Astrocyte (in vitro differentiated cells and primary cell): ENCODE data around the gene MAML2. TPM values are rescaled to one million over a fixed set of nuclear protein-coding genes. Genes with fewer than 3 reads are reported as not detected.

Source experiments
- DNase-seq: peaks from one replicate; pipeline ENCODE4 v3.0.0-alpha.2; 2010; ENCODE audit warnings: low read depth
- FAIRE-seq: peaks from 2 replicates; lab custom pipeline; 2011; peaks lifted over from hg19 to GRCh38; lab: Jason Lieb, UNC
- H2AFZ ChIP-seq: 2 replicates; pipeline ENCODE4 v1.6.0; 2012; ENCODE audit warnings: low read depth, low read length, inconsistent platforms
- H3K27ac ChIP-seq: 2 replicates; pipeline ENCODE4 v1.5.1; 2011; ENCODE audit warnings: low read depth, low read length, inconsistent platforms
- H3K27me3 ChIP-seq: 2 replicates; pipeline ENCODE4 v1.6.0; 2011; ENCODE audit warnings: low read length, inconsistent platforms; ENCODE audit not compliant: insufficient read depth
- H3K36me3 ChIP-seq: 2 replicates; pipeline ENCODE4 v1.5.1; 2011; ENCODE audit warnings: low read length, inconsistent platforms; ENCODE audit not compliant: insufficient read depth
- H3K4me1 ChIP-seq: 2 replicates; pipeline ENCODE4 v1.5.1; 2011; ENCODE audit warnings: low read length, inconsistent platforms; ENCODE audit not compliant: insufficient read depth
- H3K4me2 ChIP-seq: 2 replicates; pipeline ENCODE4 v1.6.0; 2012; ENCODE audit warnings: low read length, inconsistent platforms
- H3K4me3 ChIP-seq: 2 replicates; pipeline ENCODE4 v1.5.1; 2011; ENCODE audit warnings: low read depth, mild to moderate bottlenecking, low read length, inconsistent platforms; ENCODE audit not compliant: insufficient read depth
- H3K79me2 ChIP-seq: 2 replicates; pipeline ENCODE4 v1.6.0; 2012; ENCODE audit warnings: mild to moderate bottlenecking, low read length, inconsistent platforms; ENCODE audit not compliant: insufficient read depth
- H3K9ac ChIP-seq: 2 replicates; pipeline ENCODE4 v1.6.0; 2012; ENCODE audit warnings: mild to moderate bottlenecking, low read length, inconsistent platforms
- H3K9me3 ChIP-seq: 2 replicates; pipeline ENCODE4 v1.5.1; 2012; ENCODE audit warnings: low read depth, mild to moderate bottlenecking, low read length, inconsistent platforms; ENCODE audit not compliant: insufficient read depth
- H4K20me1 ChIP-seq: 2 replicates; pipeline ENCODE4 v1.6.0; 2012; ENCODE audit warnings: low read length, inconsistent platforms; ENCODE audit not compliant: insufficient read depth
- H3K27ac Mint-ChIP-seq: one replicate; pipeline ENCODE4 v1.8.0; 2021; ENCODE audit warnings: mild to moderate bottlenecking, mixed read lengths; ENCODE audit not compliant: unreplicated experiment
- H3K27me3 Mint-ChIP-seq: one replicate; pipeline ENCODE4 v1.8.0; 2021; ENCODE audit warnings: low read depth, mixed read lengths; ENCODE audit not compliant: unreplicated experiment
- H3K36me3 Mint-ChIP-seq: one replicate; pipeline ENCODE4 v1.8.0; 2021; ENCODE audit warnings: low read depth, mixed read lengths; ENCODE audit not compliant: unreplicated experiment
- H3K4me1 Mint-ChIP-seq: one replicate; pipeline ENCODE4 v1.8.0; 2021; ENCODE audit warnings: low read depth, mixed read lengths; ENCODE audit not compliant: unreplicated experiment
- H3K4me3 Mint-ChIP-seq: one replicate; pipeline ENCODE4 v1.8.0; 2021; ENCODE audit warnings: mild to moderate bottlenecking, moderate library complexity, mixed read lengths; ENCODE audit not compliant: unreplicated experiment
- H3K9me3 Mint-ChIP-seq: one replicate; pipeline ENCODE4 v1.8.0; 2021; ENCODE audit warnings: mild to moderate bottlenecking, mixed read lengths; ENCODE audit not compliant: unreplicated experiment
- EZH2 ChIP-seq: IDR thresholded peaks from 2 replicates; pipeline ENCODE4 v1.6.1; 2012; ENCODE audit warnings: mild to moderate bottlenecking, low read length, inconsistent platforms; ENCODE audit not compliant: insufficient read depth
- total RNA-seq: library from RNA; stranded (reverse); gene quantifications from 2 replicates; pipeline ENCODE4 v1.2.1, GENCODE V29; 2021
- TF ChIP-seq, protein P1 (sequence below): IDR thresholded peaks from 2 replicates; pipeline ENCODE4 v1.5.1; 2011; ENCODE audit warnings: low read depth, mild to moderate bottlenecking, inconsistent platforms, low read length, moderate library complexity; ENCODE audit not compliant: insufficient read depth

Gene MAML2
- total RNA-seq, 1 donor from 2014 or later: 27.4 TPM

DNA sequence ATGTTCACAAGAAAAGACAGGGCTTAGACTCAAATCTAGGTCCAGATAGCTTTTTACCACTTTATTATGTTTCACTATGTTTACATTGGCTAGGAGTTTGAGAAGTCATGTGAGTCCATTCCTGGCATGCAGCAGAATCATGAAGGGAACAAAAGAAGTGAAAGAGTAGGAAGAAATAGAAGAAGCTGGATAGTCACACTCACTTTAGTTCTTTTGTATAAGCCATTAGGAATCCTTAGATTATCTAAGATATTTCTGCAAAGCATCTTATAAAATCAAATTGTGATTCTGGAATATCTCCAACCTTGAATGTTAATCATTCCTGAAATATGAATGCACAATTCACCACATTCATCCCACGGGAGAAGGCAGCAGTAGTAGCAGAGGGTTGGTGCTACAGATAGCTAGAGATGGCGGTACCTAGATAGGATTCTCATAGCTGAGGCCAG is 31.9 kb downstream of the MAML2 start:
- H3K4me1 ChIP-seq: peaks cover 78% of the 10 kb centered on the region
- peaks cover 75% of the 10 kb centered on the region for H3K4me1 Mint-ChIP-seq
- TF ChIP-seq EZH2: no peak
- TF ChIP-seq, protein P1, sequence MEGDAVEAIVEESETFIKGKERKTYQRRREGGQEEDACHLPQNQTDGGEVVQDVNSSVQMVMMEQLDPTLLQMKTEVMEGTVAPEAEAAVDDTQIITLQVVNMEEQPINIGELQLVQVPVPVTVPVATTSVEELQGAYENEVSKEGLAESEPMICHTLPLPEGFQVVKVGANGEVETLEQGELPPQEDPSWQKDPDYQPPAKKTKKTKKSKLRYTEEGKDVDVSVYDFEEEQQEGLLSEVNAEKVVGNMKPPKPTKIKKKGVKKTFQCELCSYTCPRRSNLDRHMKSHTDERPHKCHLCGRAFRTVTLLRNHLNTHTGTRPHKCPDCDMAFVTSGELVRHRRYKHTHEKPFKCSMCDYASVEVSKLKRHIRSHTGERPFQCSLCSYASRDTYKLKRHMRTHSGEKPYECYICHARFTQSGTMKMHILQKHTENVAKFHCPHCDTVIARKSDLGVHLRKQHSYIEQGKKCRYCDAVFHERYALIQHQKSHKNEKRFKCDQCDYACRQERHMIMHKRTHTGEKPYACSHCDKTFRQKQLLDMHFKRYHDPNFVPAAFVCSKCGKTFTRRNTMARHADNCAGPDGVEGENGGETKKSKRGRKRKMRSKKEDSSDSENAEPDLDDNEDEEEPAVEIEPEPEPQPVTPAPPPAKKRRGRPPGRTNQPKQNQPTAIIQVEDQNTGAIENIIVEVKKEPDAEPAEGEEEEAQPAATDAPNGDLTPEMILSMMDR: no peak
- FAIRE-seq: peak; percentile 75
- no peaks in the 10 kb centered on the region for H4K20me1 ChIP-seq
- DNase-seq: peak; percentile 81
- no peaks in the 10 kb centered on the region for H3K9me3 Mint-ChIP-seq
- peaks cover 72% of the 10 kb centered on the region for H3K79me2 ChIP-seq
- H3K27ac Mint-ChIP-seq: peak overlapping the region; percentile 0
- H3K27me3 ChIP-seq: no peaks in the 10 kb centered on the region
- peak overlapping the region; percentile 69 for H3K4me2 ChIP-seq
- H3K36me3 ChIP-seq: no peaks in the 10 kb centered on the region
- H3K4me3 Mint-ChIP-seq: no peak overlapping the region
- H3K9ac ChIP-seq: peak overlapping the region; percentile 53
- H3K9me3 ChIP-seq: no peaks in the 10 kb centered on the region
- no peak overlapping the region for H2AFZ ChIP-seq
- no peaks in the 10 kb centered on the region for H3K27me3 Mint-ChIP-seq
- peak overlapping the region; percentile 0 for H3K4me3 ChIP-seq
- peaks cover 4% of the 10 kb centered on the region for H3K36me3 Mint-ChIP-seq
- peak overlapping the region; percentile 100 for H3K27ac ChIP-seq

DNA sequence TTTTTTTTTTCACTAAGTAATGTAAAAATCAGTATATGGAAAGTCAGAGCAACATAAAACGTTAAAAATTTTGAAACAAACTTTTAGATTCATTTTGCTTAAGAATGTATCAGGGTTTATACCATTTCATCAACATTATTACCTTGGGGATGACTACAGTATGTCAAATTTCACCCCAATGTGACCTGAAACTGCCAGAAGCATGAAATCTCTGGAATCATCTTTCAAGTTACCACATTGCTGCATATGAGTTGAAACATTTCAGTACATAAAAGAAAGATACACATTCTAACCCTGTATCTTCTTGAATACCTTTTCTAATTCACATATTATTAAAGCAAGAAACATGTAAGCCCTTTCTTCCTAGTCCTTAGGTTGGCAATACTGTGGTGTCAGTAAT is 32.8 kb downstream of the MAML2 start:
- FAIRE-seq: no peak
- H3K27ac Mint-ChIP-seq: peak overlapping the region; percentile 29
- peaks cover 80% of the 10 kb centered on the region for H3K4me1 ChIP-seq

DNA sequence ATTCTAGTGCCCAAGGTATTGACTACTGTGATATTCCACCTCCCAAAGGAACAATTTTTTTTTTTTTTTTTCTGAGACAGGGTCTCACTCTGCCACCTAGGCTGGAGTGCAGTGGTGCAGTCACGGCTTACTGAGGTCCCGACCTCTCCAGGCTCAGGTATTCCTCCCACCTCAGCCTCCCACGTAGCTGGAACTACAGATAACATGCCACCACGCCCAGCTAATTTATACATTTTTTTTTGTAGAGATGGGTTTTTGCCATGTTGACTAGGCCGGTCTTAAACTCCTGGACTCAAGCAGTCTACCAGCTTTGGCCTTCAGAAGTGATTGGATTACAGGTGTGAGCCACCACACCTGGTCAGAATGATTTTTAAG is 33.4 kb downstream of the MAML2 start:
- no peaks in the 10 kb centered on the region for H3K9me3 Mint-ChIP-seq
- peaks cover 67% of the 10 kb centered on the region for H3K4me1 Mint-ChIP-seq
- DNase-seq (no peak), FAIRE-seq (no peak)
- no peaks in the 10 kb centered on the region for H3K36me3 Mint-ChIP-seq
- H3K27me3 Mint-ChIP-seq: no peaks in the 10 kb centered on the region
- H3K79me2 ChIP-seq: peaks cover 73% of the 10 kb centered on the region
- no peak overlapping the region for H3K27ac Mint-ChIP-seq
- H3K4me2 ChIP-seq: peak overlapping the region; percentile 41
- peak overlapping the region; percentile 100 for H3K27ac ChIP-seq
- peak overlapping the region; percentile 37 for H3K4me3 Mint-ChIP-seq
- H3K4me3 ChIP-seq: no peak overlapping the region
- no peaks in the 10 kb centered on the region for H3K27me3 ChIP-seq
- H3K4me1 ChIP-seq: peaks cover 76% of the 10 kb centered on the region
- TF ChIP-seq, protein P1: no peak
- no peak for TF ChIP-seq EZH2
- H3K9ac ChIP-seq: peak overlapping the region; percentile 53
- H2AFZ ChIP-seq: no peak overlapping the region
- H3K36me3 ChIP-seq: no peaks in the 10 kb centered on the region
- no peaks in the 10 kb centered on the region for H3K9me3 ChIP-seq
- no peaks in the 10 kb centered on the region for H4K20me1 ChIP-seq

More for the DNA sequence above, 32.8 kb downstream of the MAML2 start:
- no peak for DNase-seq
- H4K20me1 ChIP-seq: no peaks in the 10 kb centered on the region
- no peak overlapping the region for H3K4me3 ChIP-seq
- Mint-ChIP-seq H3K4me1 (peaks cover 71% of the 10 kb centered on the region), H3K36me3 (no peaks in the 10 kb centered on the region), H3K4me3 (no peak overlapping the region), H3K27me3 (no peaks in the 10 kb centered on the region), H3K9me3 (no peaks in the 10 kb centered on the region)
- H3K27ac ChIP-seq: peak overlapping the region; percentile 100
- peak overlapping the region; percentile 69 for H3K4me2 ChIP-seq
- H3K79me2 ChIP-seq: peaks cover 73% of the 10 kb centered on the region
- no peak for TF ChIP-seq EZH2
- TF ChIP-seq, protein P1: no peak
- H3K9me3 ChIP-seq: no peaks in the 10 kb centered on the region
- H2AFZ ChIP-seq: no peak overlapping the region
- H3K36me3 ChIP-seq: no peaks in the 10 kb centered on the region
- peak overlapping the region; percentile 53 for H3K9ac ChIP-seq
- no peaks in the 10 kb centered on the region for H3K27me3 ChIP-seq
